RWPE2 (cell line): ENCODE measurements around the gene COPS8.

ENCODE experiments used
- ATAC-seq: fragments of 200-7000 bp; cut with Tn5 transposase; 3 replicates; pipeline ENCODE4 v1.9.1; 2021; ENCODE audit warnings: low read depth
- DNase-seq: peaks from one replicate; pipeline ENCODE4 v3.0.0-alpha.2; 2020; ENCODE audit warnings: low spot score
- H3K27ac ChIP-seq: fragments of 450-650 bp; 2 replicates; pipeline ENCODE4 v1.5.1; 2017; ENCODE audit warnings: mild to moderate bottlenecking; ENCODE audit not compliant: poor library complexity, severe bottlenecking
- H3K27me3 ChIP-seq: fragments of 250-450 bp; sonication (Bioruptor Pico); 2 replicates; pipeline ENCODE4 v1.5.1; 2021; ENCODE audit warnings: mild to moderate bottlenecking, moderate library complexity; ENCODE audit not compliant: insufficient read depth, poor library complexity, severe bottlenecking
- H3K36me3 ChIP-seq: fragments of 250-450 bp; sonication (Bioruptor Pico); 2 replicates; pipeline ENCODE4 v1.5.1; 2020; ENCODE audit warnings: low read depth, mild to moderate bottlenecking, moderate library complexity
- H3K4me1 ChIP-seq: fragments of 250-450 bp; sonication (Bioruptor Pico); 2 replicates; pipeline ENCODE4 v1.5.1; 2021; ENCODE audit warnings: mild to moderate bottlenecking, moderate library complexity; ENCODE audit not compliant: insufficient read depth, poor library complexity, severe bottlenecking
- H3K4me3 ChIP-seq: fragments of 250-450 bp; sonication (Bioruptor Pico); 2 replicates; pipeline ENCODE4 v1.5.1; 2021; ENCODE audit warnings: mild to moderate bottlenecking, moderate library complexity; ENCODE audit not compliant: severe bottlenecking
- H3K9me3 ChIP-seq: fragments of 250-450 bp; sonication (Bioruptor Pico); 2 replicates; pipeline ENCODE4 v1.5.1; 2021; ENCODE audit warnings: mild to moderate bottlenecking, moderate library complexity; ENCODE audit not compliant: severe bottlenecking
- CTCF ChIP-seq: fragments of 450-650 bp; IDR thresholded peaks from one replicate; pipeline ENCODE4 v1.5.1; 2017; ENCODE audit warnings: mild to moderate bottlenecking, moderate library complexity; ENCODE audit not compliant: poor library complexity, severe bottlenecking

Gene COPS8

DNA sequence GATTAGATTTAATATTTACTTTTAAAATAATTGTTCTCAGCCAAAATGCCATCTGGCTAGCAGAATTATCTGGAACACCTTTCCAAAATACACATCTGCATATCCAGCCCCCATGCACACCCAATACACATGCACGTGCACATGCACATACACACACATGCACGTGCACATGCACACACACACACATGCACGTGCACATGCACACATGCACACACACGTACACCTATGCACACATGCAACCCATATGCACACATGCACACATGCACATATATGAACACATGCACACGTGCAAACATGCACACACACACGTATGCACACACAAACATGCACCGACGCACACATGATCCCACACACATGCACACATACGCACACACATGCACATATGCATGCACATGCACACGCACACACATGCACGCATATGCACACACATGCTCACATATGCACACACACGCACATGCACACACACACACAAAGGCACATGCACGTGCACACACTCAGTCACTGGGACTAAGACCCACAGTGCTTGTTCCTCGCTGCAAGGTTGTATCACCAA is 53.5 kb downstream of the COPS8 start:
- no peak for TF ChIP-seq CTCF
- Histone ChIP-seq H3K4me3 (no peak overlapping the region), H3K9me3 (no peaks in the 10 kb centered on the region), H3K27ac (no peak overlapping the region), H3K36me3 (no peaks in the 10 kb centered on the region), H3K27me3 (no peaks in the 10 kb centered on the region), H3K4me1 (peaks cover 5% of the 10 kb centered on the region)
- no peak for ATAC-seq
- DNase-seq: no peak

DNA sequence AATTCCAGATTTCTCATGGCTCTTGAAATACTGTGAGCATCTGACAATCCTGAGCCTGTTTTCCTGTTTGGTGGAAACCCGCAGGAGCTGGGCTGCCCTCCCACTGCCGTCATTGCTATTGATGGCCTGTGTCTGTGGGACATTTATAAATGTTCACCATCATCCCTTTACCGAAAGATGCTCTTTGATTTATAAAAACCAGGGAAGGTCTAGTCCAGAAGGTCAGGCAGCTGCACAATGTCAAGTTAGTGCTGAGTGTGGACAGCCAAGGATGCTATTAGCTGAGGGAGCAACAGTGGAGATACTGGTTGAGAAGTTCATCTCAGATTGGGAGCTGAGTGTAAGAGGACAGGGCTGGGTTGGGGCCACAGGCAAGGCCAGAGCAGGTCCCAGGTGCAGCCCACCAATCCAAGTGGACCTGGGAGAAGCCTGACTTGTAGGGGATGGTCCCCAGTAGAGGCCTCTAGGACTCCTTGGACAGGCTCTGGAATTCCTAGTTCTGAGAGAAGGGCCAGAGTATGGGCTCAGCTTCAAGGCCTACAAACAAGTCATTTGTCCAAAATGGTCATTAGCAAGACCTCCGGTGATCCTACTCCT is 55.1 kb downstream of the COPS8 start:
- DNase-seq: no peak
- ATAC-seq: no peak
- Histone ChIP-seq H3K9me3 (no peaks in the 10 kb centered on the region), H3K4me1 (peaks cover 5% of the 10 kb centered on the region), H3K4me3 (no peak overlapping the region), H3K27me3 (no peaks in the 10 kb centered on the region), H3K27ac (no peak overlapping the region), H3K36me3 (no peaks in the 10 kb centered on the region)
- TF ChIP-seq CTCF: no peak

- Histone ChIP-seq H3K27ac (no peak overlapping the region), H3K36me3 (no peaks in the 10 kb centered on the region), H3K9me3 (no peaks in the 10 kb centered on the region), H3K4me1 (peaks cover 5% of the 10 kb centered on the region), H3K4me3 (no peak overlapping the region), H3K27me3 (no peaks in the 10 kb centered on the region)
- DNase-seq (no peak), ATAC-seq (no peak)
- no peak for TF ChIP-seq CTCF
These were observed 55.9 kb downstream of the COPS8 start for GRCh38 chr2:237141571-237142051.

DNA sequence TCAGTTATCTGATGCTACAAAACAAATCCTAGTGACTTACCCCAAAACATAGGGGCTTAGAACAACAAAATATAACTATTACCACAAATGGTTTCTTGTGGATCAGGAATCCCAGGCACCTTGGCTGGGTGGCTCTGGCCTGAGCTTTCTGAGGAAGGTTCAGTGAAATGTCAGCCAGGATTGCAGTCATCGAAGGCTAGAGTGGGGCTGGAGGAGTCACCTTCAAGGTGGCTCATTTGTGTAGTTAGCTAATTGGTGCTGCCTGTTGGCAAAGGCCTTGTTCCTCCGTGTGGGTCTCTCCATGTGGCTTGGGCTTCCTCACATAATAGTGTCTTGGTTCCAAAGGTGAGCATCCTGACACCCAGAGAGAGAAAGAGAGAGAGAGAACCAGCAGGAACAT is 57.4 kb downstream of the COPS8 start:
- H3K27ac ChIP-seq: peak overlapping the region; percentile 34
- peaks cover 5% of the 10 kb centered on the region for H3K4me1 ChIP-seq
- TF ChIP-seq CTCF: no peak
- DNase-seq (no peak), ATAC-seq (no peak)
- no peak overlapping the region for H3K4me3 ChIP-seq
- no peaks in the 10 kb centered on the region for H3K27me3 ChIP-seq
- H3K36me3 ChIP-seq: no peaks in the 10 kb centered on the region
- H3K9me3 ChIP-seq: peaks cover 11% of the 10 kb centered on the region

- H3K27me3 ChIP-seq: no peaks in the 10 kb centered on the region
These were observed 58.2 kb downstream of the COPS8 start for GRCh38 chr2:237143676-237144440.

More at GRCh38 chr2:237143676-237144440, 58.2 kb downstream of the COPS8 start:
- Histone ChIP-seq H3K27ac (peak overlapping the region; percentile 34), H3K4me3 (no peak overlapping the region), H3K36me3 (no peaks in the 10 kb centered on the region), H3K4me1 (peaks cover 5% of the 10 kb centered on the region), H3K9me3 (peaks cover 11% of the 10 kb centered on the region)
- ATAC-seq (peak; percentile 46; the same call in 2 of the 3 replicates), DNase-seq (no peak)
- no peak for TF ChIP-seq CTCF
